GM21515 (cell line): ENCODE measurements around the gene VBP1.
"Not testable (repeated sequence)": the region's sequence is repeated elsewhere in the genome, so short reads cannot be mapped to it uniquely, and the experiment has no call there.

Experiments used
- ATAC-seq: cut with Tn5 transposase; IDR thresholded peaks from one replicate; pipeline ENCODE4 v1.9.1; 2021; ENCODE audit not compliant: unreplicated experiment

Gene VBP1

DNA sequence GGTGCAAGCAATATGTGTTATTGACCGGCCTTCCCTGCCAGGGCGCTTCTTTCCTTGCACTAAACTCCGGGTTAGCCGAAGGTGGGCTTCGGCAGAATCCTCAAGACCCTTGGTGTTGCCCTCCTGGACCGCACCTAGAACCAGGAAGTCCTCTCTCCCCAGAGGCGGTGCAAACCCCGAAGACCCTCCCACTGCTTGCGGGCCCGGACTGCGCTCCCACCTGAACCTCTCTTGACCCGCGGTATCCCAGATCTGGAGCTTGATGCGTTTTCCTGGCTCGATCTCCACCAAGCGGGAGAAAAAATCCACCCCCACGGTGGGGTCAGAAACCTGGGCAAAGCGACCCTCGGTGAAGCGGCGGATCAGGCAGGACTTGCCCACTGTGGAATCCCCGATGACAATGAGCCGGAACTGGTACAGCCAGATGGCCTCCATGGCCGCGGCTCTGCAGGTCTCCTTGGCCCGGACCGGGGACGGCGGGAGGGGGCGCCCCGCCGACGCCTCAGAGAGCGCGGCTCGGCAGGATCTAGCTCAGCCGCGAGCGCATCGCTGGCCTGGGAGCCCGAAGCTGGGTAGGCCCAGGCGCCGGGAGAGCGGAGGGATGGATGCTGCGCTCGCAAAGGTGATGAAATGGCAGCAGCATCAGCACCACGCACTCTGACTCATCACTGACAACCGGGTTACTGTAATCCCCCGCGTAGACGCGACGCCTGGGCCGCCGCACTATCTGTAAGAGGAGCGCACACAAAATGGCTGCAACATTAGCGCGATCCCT is 47.8 kb downstream of the VBP1 start, which contains the start of gene RAB39B:
Gene RAB39B, minus strand, starts transcription at position 638 of the 775 bp plus-strand sequence. Its CDS starts 203 bp downstream, at position 435.
- ATAC-seq = peak; percentile 91

DNA sequence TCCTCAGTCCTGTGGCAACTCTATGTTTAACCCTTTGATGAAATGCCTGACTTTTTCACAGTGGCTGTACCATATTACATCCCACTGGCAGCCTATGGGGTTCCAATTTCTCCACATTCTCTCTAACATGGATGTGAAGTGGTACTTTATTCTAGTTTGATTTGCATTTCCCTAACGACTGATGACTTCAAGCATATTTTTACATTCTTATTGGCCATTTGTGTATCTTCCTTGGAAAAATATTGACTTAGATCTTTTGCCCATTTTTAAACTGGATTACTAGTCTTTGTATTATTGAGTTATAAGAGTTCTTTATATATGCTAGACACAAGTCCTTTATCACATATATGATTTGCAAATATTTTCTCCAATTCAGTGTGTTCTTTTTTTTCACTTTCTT is 50.2 kb downstream of the VBP1 start:
- ATAC-seq = no peak

DNA sequence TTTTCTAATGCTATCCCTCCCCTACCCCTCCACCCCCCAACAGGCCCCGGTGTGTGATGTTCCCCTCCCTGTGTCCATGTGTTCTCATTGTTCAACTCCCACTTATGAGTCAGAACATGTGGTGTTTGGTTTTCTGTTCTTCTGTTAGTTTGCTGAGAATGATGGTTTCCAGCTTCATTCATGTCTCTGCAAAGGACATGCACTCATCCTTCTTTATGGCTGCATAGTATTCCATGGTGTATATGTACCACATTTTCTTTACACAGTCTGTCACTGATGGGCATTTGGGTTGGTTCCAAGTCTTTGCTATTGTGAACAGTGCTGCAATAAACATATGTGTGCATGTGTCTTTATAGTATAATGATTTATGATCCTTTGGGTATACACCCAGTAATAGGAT is 51.7 kb downstream of the VBP1 start:
- ATAC-seq = not testable (repeated sequence)

DNA sequence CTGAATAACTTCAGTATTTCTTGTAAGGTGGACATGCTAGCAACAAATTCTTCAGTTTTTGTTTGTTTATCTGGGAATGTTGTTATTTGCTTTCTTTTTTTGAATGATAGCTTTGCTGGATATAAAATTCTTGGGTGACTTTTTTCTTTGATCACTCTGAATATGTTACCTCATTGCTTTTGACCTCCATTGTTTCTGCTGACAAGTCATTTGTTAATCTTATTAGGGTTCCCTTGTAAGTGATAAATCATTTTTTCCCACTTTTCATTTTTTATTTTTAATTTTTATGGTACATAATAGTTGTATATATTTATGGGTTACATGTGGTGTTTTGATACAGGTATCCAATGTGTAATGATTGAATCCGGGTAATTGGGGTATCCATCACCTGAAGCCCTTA is 54.7 kb downstream of the VBP1 start:
- ATAC-seq = no peak

DNA sequence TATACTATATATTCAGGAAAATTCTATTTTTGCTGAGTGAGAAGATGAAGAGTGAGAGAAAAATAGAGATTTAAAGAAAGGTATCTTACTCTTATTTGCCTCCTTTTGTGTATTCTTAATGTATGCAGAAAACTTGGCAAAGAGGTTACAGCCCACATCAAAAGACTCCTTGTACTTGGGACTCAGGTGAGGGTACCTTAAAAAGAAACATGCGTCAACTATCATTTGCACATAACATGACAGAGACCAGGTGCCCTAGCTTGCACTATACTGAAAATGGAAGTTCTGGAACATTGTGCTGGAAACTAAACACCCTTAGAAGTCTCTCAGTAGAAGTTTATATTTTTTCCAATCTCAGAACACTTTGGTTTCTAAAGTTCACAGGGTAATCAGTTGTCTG is 63.6 kb downstream of the VBP1 start:
- no peak for ATAC-seq
